HTERT RPE-1 (cell line): ENCODE data around the gene PARVB.

ENCODE experiments used
- in situ Hi-C: fragments of 300-500 bp; cut with MboI; formaldehyde crosslinking; loops from 4 replicates; pipeline ENCODE4 v1.14.3; 2020; ENCODE audit warnings: low sequenced_read_pairs

PARVB gene

DNA sequence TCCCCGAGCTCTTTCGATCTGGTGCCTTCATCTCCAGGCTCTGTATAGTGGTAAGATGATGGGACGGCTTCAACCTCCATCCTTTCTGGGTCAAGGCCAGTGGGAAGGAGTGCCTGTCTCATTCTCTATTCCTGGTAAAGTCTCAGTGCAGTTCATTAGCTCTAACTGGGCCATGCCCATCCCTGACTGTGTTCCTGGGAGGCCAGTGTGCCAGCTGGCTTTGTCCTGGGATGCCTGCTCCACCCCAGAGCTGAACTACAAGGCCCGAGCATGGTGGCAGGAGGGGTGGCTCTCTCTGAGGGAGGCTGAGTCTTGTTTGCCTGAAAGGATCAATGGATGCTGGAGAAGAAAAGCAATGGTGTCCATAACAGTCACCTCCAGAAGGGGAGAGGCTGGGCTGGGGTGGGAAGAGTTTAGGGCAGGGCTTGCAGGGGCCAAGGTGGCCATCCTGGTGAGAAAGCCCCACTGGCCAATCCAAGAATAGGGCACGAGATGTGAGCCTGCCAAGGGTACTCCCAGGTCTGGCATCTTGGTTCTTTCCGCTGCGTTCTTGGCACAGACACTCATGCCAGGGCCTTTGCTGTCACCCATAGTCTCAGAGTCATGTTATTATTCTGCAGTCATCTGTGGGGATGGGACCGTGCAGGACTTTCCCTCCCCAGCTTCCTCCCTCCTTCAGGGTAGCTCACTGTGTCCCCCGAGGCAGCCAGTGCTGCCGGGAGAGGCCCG is 60.1 kb downstream of the PARVB start:
- in situ Hi-C loops, result no loop called here

GRCh38 chr22:44085743-44086270 is 61.7 kb downstream of the PARVB start:
- in situ Hi-C loops, result no loop called here

DNA sequence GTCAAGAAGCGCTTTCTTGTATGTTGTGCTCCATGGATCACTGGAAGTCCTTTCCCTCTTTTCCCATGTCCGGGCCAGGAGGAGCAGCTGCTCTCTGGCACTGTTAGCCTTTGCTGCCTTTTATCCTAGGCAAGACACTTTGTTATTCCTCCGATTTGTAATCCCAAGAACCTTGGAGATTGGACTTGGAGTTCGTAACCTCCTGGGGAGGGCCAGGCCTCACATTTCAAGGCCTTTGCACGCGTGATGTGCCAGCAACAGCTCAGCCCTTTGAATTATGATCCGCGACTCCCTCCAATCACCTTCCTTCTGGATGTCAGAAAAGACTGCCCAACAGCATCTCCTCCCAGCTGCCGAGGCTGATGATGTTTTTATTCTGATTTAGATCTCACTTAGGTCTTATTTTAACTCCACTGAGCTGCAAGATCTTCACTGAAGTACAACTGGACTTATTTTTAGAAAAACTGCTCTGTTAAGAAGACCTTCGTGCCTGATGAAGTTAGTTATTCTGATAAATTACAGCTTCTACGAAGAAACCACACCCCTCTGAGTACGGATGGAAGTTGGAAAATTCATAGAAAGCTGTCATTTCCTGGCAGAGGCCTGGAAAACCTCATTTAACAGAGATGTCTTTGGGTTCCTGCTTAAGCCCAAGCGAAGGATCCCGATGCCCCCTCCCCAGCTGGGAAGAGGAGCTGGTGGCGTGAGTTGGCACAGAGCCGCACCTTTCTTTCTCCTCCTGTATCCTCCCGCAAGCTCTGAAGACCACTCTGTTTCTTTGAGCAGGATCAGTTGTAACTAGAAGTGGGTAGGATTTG is 62.4 kb downstream of the PARVB start:
- in situ Hi-C loops, result no loop called here

DNA sequence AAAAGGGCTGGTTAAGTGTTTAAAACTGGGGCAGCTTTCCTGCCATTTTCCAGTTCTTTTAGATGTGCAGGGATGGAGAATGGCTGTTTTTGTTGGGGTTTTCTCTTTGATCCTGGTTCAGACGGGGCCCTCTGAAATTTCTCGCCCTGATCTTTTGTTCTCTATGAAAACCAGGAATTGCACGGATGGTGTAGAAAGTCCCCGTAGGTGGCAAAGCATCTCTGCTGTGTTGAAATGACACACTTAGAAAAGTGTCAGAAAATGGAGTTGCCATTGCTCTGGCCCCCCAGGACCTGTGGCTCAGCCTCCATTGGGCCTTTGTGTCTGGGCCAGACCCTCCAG is 63.0 kb downstream of the PARVB start:
- in situ Hi-C loops, result no loop called here

GRCh38 chr22:44088976-44089570 is 65.0 kb downstream of the PARVB start:
- in situ Hi-C loops, result no loop called here

DNA sequence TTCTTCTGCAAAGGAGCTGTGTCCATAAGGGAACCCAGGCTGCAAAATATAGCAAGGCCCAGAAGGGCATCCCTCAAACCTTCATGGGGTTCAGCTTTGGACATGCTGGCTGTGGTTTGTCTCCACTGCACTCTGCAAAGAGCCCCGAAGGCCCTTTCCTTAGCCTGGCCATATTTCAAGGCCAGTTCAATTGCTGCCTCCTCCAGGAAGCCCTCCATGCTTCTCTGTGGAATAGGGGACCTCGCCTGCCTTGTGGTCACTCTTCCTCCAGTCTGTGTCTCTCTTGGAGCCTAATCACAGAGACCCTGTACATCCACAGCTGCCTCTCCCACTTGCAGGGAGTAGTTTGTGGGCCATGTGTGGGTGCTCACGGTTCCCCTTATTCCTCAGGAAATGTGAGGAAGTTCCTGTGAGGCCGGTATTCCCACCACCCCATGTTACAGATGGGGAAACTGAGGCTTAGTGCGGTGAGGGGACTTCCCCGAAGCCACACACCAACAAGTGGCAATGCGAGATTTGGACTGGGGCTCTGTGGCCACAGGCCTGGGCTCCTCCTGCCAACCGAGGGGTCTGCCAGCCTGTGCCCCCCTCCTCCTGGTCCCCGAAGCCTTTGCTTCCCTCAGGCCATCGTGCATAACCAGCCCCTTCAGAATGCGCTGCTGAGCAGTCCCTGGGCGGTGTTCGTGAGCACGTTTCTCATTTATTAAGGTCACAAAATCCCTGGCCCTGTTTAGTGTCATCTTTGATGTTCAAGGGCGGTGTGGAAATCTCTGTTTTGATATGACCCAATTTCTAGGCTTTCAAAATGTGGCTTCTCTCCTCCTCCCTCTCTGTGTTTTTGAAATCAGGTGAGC is 65.8 kb downstream of the PARVB start:
- in situ Hi-C loops, result no loop called here

GRCh38 chr22:44090571-44090905 is 66.4 kb downstream of the PARVB start:
- in situ Hi-C loops, result no loop called here

GRCh38 chr22:44091021-44091721 is 67.1 kb downstream of the PARVB start:
- in situ Hi-C loops, result no loop called here

GRCh38 chr22:44091751-44092150 is 67.6 kb downstream of the PARVB start:
- in situ Hi-C loops, result no loop called here

- in situ Hi-C loops, result no loop called here
Observed at GRCh38 chr22:44092636-44093220, 68.6 kb downstream of the PARVB start.

DNA sequence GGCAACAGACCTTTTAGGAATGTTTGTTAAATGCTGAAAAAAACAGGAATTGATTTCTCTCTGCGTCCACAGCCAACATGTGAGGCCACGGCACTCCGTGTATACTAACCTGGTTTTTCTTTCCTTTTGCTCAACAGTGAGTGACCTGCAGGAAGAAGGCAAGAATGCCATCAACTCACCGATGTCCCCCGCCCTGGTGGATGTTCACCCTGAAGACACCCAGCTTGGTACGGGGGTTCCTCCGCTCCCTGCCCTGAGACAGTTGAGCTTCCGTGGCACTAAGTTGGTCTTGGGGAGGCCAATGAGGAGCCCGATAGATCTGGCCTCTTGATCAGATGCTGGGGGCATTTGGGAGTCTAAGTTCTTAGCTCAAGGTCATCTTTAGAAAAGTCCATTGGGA is 69.7 kb downstream of the PARVB start:
- in situ Hi-C loops, result no loop called here

DNA sequence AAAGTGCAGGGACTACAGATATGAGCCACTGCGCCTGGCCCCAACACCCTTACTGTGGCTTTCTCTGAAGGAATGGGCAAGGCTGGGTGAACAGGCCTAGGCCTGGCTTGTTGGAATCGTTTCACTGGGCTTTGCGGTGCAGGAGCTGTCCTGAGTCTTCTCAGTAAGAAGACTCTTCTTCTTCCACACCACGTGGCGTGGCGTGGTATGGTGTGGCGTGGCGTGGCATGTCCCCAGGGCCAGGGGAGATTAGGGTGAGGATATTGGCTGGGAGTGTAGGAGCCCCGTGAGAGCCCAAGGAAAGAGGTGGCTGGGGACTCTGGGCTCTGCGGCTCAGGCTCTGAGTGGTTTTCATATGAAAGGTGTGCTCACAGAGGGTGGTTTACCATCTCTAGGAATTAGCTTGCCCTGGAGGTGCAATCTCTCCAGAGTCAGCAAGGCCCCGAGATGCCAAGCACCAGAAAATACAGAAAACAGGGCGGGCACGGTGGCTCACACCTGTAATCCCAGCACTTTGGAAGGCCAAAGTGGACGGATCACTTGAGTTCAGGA is 70.7 kb downstream of the PARVB start:
- in situ Hi-C loops, result no loop called here

DNA sequence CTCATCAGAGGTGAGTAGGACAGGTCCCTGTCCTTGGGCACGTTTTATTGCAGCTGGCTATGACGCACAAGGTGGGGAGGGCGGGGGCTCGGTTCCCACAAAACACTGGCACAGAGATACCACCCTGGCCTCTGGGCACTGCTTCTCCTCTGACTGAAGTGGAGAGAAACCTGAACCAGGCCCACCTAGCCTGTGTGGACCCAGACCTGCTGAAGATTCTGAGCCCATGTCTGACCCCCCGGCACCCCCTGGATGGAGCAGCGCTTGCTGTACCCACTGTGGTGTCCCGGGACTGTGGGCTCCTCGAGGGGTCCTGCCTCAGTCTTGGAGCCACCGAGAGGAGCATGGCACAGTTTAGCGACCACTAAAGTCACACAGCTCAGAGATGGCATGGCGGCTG is 72.6 kb downstream of the PARVB start:
- in situ Hi-C loops, result no loop called here

DNA sequence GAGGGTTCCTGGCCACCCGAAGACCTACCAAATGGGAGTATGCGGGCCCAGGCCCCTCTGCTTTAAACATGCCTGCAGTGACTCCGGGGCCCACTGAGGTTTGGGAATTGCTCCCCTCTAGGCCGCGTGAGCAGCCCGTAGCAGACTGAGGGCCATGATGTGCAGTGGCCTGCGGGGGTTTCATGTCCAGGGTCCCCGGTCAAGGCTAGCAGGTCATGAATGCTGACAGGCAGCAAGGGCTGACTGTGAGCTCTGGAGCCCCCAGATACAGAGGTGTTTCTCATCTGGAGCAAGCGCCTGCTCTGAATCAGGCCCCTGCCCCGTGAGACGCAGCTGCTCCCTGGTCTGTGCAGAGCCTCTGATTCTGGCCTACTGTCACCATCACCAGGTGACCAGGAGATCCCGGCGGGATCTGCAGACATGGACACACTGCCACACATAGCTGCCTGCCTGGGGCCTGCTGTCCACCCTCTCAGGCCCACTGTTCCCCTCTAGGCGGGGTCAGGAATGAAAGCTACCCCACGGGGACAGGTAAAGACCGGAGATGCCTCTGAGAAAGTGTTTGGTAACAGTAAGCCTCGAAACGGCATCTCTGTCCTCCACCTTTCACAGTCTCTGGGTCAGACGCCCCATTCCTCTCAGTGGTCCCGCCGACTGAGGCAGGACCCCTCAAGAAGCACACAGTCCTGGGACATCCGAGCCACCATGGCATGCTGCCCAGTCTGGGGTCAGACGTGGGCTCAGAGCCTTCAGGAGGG is 73.3 kb downstream of the PARVB start:
- in situ Hi-C loops, result no loop called here

- in situ Hi-C loops, result no loop called here
Observed at GRCh38 chr22:44098021-44098739, 74.1 kb downstream of the PARVB start.

GRCh38 chr22:44098966-44099530 is 74.9 kb downstream of the PARVB start:
- in situ Hi-C loops, result no loop called here

- in situ Hi-C loops, result no loop called here
Observed at GRCh38 chr22:44099696-44100095, 75.6 kb downstream of the PARVB start.

GRCh38 chr22:44100411-44100810 is 76.3 kb downstream of the PARVB start:
- in situ Hi-C loops, result no loop called here
